DMS79 treated with DMSO at 0.1 percent for 48 hours (cell line): ENCODE results near the gene ZBTB7B.
A peak's percentile ranks its signal among the peaks of the same experiment; 100 is the strongest.

Source experiments
- DNase-seq: peaks from one replicate; lab custom pipeline; 2025; lab: John Stamatoyannopoulos, UW

ZBTB7B gene

DNA sequence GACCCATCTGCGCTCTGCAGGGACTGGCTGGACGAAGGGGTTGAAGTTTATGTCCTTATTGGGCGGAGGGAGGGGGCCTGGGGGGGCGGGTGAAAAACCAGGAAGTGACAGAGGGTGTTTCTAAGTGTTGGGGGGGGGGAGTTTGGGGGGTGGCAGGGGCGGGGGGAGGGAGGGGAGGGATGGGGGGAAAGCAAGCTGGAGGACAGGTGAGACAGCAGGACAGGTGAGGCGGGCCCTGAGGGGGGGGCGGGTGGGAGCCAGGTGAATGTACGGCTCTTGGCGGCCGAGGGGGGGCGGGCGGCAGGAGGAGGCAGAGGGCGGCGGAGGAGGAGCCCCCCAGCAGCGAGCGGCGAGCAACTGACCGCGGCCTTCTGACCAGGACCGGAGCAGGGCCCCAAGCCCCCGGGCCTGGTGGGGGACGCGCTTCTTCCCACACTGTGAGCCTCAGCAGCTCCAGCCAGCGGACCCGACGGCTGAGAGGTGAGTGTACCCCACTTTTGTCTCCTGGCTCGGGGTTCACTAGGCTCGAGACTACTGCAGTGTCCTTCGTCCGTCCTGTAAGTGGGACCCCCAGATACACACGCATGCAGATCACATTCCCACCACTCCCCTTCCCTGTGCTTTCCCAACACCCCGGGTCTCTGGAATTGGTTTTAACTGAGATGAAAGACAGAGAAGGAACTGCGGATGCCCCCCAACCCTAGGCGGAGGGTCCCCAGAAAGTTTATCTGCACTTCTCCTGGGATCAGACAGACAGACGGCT, at the start of gene ZBTB7B:
Gene ZBTB7B (plus strand): TSS at position 339 of the 763 bp plus-strand sequence. CDS start 11,859 bp downstream, outside the sequence.
- DNase-seq, result no peak

GRCh38 chr1:154953611-154954038, 49.0 kb upstream of the ZBTB7B start:
- peak; percentile 8 for DNase-seq

DNA sequence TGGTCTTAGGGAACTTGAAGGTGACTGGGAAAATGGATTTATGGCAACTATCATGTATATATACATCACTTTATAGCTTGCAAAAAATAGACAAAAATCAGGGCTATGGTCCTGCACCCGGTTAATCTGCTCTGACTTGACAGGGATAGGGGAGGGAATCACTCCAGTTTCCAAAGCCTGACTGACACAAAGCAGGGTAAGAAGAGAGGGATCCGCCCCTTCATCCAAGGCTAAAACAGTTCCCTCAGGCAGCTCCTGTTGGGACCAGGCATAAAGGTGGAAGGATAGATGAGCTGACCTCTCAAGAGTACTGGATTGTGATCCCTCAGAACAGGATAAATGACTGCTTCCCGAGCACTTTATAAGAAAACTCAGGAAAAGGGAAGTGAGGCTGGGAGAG, 48.1 kb upstream of the ZBTB7B start:
- no peak for DNase-seq

GRCh38 chr1:154955039-154955717, 47.4 kb upstream of the ZBTB7B start:
- peak; percentile 53 for DNase-seq

DNA sequence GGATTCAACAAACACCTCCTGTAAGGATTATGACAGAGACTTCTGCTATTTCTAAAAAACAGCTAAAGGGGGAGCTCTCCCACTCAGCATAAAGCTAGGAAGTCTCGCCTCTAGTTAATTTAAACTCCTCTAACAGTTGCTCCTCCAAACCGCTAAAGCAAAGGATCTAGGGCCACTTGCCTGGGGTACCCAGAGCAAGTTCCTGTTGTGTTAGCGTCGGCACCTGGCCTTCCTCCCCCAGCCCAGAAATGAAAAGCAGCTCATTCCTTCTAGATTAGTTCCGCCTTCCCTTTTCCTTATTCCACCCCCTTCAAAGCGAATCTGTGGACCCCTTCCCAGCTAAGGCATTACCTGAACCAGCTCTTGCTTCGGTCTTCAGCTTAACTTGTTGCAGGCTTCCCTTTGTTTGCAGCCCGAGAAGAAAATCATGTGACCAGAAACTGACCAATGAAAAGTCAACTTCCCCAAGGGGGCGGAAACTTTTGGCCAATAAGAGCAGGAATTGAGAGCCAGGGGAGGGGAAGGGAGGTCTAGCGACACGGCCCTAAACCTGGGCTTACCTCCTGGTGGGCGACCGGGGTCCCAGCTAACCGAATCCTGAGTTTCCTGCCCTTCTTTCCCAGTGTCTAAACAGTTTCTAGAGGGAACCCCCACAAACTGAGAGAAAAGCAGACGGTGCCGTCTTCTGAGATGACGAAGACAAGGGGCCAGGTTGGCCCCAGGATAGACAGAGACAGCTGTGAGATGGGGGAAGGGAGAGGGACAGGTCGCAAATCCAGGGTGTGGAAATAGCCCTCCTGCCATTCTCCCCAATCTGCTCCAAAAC, 46.7 kb upstream of the ZBTB7B start, which contains the start of gene PBXIP1:
Gene PBXIP1 (minus strand): TSS at position 382 of the 826 bp plus-strand sequence. CDS start 2,378 bp downstream, outside the sequence.
- peak; percentile 85 for DNase-seq

DNA sequence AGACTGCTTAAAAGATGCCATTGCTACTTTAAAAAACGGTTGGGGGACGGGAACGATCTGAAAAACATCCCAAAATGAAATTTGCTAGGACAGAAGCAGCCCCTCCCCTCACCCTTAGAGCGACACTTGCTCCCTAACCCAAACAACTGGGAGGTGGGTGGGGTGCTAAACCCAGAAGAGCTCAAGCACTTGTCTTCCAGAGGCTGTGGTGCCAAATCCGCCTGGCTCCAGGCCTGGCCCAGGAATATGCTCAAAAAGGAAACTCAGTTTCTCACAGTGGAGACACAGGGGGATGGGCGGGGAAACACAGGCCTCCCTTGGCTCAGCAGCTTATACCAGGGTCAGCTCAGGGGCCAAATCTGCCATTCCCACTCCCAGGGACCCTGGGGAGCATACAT, 46.1 kb upstream of the ZBTB7B start:
- no peak for DNase-seq

DNA sequence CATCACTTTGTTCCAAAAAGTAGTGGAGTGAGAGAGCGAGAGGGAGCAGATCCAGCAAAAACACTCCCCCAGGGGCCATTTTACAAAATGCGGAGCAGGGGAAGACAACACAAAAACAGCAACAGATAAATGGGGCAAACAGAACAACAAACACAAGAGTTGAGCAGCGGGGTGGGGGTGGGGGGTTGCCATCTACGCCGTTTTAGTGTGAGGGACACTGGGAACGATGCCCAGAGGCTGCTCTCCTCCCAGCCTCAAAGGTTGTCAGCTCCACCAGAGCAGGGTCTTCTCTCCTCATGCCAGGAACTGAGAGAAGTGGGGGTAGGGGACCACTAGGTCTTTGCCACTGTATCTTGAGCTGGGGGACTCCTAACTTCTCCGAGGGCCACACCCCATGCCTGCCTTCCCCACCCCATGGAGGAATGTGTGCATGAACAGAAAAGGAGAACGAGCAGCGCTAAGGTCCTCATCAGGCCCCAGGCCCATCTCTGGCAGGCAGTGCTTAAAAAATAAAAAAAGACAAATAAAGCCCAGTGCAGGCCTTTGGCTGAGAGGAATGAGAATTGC, 45.4 kb upstream of the ZBTB7B start:
- DNase-seq, result no peak

GRCh38 chr1:154958036-154958435, 44.6 kb upstream of the ZBTB7B start:
- no peak for DNase-seq

DNA sequence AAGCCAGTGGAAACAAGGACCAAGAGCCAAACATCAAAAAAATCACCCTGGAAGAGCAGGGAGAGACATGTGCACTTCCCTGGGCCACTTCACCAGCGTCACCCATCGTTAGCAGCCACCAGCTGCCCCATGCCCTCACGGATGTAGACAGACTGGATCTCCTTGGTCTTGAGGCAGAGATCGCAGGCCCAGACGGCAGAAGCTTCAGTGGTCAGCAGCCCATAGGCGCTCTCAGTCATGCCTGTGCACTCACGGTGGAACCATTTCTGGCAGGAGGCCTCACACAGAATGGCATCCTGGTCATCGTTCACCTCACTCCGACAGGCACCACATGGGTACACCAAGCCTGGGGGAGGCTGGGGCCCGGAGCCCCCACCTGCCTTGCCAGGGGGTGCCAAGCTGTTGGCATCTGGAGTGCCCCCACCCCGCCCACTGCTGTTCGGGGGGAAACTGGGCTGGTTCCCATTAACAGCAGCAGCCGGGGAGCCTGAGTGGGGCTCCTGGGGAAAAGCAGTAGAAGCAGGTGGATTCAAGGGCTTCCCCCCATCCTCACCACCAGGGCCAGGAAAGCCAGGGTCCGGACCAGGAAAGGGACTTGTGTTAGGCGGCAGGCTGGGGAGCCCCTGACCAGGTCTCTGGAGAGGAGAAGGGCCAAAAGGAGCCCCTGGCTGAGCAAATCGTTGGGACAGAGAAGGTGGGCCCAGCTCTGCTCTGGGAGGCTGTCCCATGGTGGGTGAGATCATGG, 43.7 kb upstream of the ZBTB7B start:
- no peak for DNase-seq

- no peak for DNase-seq
Observed at GRCh38 chr1:154959426-154959780, 43.2 kb upstream of the ZBTB7B start.

DNA sequence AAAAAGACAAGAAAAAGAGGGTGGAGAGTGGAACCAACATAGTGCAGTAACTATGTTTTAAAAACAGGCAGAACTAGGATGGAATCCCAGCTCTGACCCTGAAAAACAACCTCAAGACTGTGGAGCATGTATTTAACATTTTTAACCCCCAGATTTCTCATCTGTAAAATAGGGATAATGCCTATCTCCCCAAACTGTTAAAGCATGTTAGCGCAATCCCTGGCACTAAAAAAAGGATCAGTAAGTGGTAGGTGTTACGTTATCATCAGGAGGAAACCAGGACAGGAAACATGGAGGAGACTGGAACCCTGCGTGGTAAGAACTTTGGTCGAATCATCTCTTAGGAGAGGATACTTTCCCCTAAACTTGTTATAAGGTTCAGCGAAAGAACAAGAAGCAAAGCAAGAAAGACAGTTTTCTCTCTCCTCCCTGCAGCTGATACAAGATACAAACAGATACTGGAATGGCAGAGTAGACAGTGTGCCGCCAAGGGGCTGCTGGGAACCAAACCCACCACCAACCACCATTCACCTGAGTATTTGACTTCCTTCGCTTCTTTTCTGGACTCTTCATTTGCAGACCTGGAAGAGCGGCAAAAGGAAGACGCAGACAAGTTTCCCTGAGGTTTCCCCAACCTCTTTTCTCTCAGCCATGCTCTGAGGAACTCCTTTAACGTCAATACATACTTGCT, 42.0 kb upstream of the ZBTB7B start:
- DNase-seq, result no peak

- peak; percentile 63 for DNase-seq
Observed at GRCh38 chr1:154961207-154962155, 41.1 kb upstream of the ZBTB7B start, which contains the start of gene PYGO2. Gene PYGO2, minus strand, starts transcription at chr1:154961782. Its CDS starts 206 bp downstream, at chr1:154961576.

GRCh38 chr1:154962156-154962749, 40.3 kb upstream of the ZBTB7B start:
- DNase-seq, result no peak

GRCh38 chr1:154962795-154963330, 39.7 kb upstream of the ZBTB7B start:
- no peak for DNase-seq

- DNase-seq, result no peak
Observed at GRCh38 chr1:154963643-154964042, 39.0 kb upstream of the ZBTB7B start.

DNA sequence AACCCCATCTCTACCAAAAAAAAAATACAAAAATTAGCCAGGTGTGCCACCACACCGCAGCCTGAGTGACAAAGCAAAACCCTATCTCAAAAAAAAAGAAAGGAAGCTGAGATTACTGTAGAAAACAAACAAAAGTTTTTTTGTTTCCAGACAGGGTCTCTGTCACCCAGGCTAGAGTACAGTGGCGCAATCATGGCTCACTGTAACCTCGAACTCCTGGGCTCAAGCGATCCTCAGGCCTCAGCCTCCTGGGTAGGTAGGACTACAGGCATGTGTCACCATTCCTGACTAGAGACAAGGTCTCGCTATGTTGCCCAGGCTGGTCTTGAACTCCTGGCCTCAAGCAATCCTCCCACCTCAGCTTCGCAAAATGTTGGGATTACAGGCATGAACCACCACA, 38.2 kb upstream of the ZBTB7B start:
- no peak for DNase-seq

DNA sequence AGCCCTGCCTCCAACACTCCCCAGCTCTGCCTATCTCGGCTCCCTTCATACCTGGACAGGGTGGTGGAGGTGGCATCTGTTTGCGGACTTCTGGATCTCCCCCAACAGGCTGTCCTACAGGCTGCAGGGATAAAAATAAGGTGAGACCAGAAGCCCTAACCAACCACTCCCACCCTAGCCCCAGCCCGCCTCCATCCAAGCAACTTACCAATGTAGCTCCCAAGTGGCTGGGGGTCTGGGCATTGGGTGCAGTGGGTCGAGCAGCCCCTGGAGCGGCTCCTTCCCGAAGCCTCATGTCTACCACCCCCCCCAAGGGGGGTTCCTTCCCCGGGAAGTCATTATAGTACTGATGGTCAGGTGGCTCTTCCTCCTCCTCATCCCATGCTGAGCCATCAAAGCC, 36.5 kb upstream of the ZBTB7B start:
- no peak for DNase-seq

DNA sequence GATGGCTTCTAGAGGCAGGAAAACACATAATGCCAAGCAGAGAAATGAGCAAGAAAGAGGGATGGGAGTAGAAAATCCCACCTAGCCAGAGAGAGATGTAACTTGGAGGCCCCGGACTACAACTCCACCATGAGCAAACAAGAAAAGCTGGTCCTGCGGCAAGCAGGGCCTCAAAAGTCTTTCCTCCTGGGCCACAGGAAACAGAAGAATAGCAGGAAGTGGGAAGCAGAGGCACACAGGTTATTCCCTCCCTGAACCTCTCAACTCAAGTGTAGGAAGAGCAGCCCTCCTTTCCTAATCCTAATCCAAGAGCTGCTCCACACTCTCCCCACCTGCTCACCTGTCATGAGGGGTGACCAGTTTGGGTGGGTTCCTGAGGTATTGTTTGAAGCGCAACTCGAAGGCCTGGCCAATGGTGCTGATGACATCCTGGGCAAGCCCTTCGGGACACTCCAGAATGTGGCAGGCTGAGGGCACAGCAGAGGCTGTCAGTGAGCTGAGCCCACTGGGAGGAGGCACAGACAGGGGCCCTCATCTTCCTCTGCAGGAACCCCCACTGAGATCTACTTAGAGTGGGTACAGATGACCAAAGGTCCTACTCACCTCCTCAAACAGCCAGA, 35.2 kb upstream of the ZBTB7B start:
- no peak for DNase-seq
